Ishikawa (cell line): ENCODE data around the gene CCNK.

Experiments
- CEBPB ChIP-seq: IDR thresholded peaks from 2 replicates; pipeline ENCODE4 v1.6.1; 2012
- EP300 ChIP-seq: IDR thresholded peaks from 2 replicates; pipeline ENCODE4 v1.6.1; 2012; ENCODE audit warnings: borderline replicate concordance
- FOXM1 ChIP-seq: IDR thresholded peaks from 2 replicates; pipeline ENCODE4 v1.6.1; 2012; ENCODE audit warnings: low read depth, borderline replicate concordance
- NFIC ChIP-seq: IDR thresholded peaks from 2 replicates; pipeline ENCODE4 v1.6.1; 2012
- REST ChIP-seq: IDR thresholded peaks from 2 replicates; pipeline ENCODE4 v1.6.1; 2012; ENCODE audit warnings: low read depth, mild to moderate bottlenecking
- TAF1 ChIP-seq: IDR thresholded peaks from 2 replicates; pipeline ENCODE4 v1.6.1; 2012; ENCODE audit warnings: low read depth, mild to moderate bottlenecking
- YY1 ChIP-seq: IDR thresholded peaks from 2 replicates; pipeline ENCODE4 v1.6.1; 2012; ENCODE audit warnings: low read depth
- TF ChIP-seq, protein P1 (sequence below): IDR thresholded peaks from 2 replicates; pipeline ENCODE4 v1.6.1; 2012

DNA sequence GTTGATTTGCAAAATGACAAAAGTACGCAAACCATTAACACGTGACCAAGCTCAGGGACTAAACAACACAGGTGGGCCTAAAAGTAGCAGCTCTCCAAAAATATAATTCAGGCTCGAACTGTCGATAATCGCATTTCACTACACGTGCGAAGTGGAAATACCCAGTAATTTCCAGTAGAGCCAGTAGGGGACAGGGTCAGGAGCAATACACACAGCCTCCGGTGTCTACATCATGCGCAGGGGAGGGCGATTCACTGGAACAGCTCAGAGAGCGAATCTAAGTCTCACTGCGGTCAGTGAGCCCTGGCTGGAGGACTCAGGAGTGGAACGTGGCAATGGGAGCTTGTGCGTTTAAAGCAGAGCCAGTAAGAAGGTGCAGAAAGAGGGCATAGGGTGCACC is 40.9 kb upstream of the CCNK start:
- TF ChIP-seq REST (no peak), CEBPB (no peak), YY1 (no peak), FOXM1 (no peak), TAF1 (no peak), EP300 (no peak), NFIC (no peak)
- TF ChIP-seq, protein P1, sequence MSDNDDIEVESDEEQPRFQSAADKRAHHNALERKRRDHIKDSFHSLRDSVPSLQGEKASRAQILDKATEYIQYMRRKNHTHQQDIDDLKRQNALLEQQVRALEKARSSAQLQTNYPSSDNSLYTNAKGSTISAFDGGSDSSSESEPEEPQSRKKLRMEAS, result no peak
